Stimulated activated naive CD8-positive, alpha-beta T cell treated with anti-CD3 and anti-CD28 coated beads, Interleukin-15, amount 100 ng/mL, for 72 hours (primary cell): ENCODE measurements around the gene GARNL3.

Experiments used
- ATAC-seq: fragments of 150-1000 bp; cut with Tn5 transposase; 2 replicates; pipeline ENCODE4 v1.10.0; 2021; ENCODE audit warnings: mild to moderate bottlenecking, moderate library complexity
- DNase-seq, 2 donors: peaks; one replicate each; pipeline ENCODE4 v3.0.0; 2021 to 2022
- H3K27ac Mint-ChIP-seq, 2 donors: one replicate each; pipeline ENCODE4 v1.8.0; 2022; ENCODE audit warnings: mild to moderate bottlenecking in 2 of 2, mixed read lengths in 2 of 2, moderate library complexity in 2 of 2
- H3K27me3 Mint-ChIP-seq: one replicate; pipeline ENCODE4 v1.8.0; 2022; ENCODE audit warnings: mixed read lengths
- H3K4me1 Mint-ChIP-seq: one replicate; pipeline ENCODE4 v1.8.0; 2022; ENCODE audit warnings: mild to moderate bottlenecking, mixed read lengths
- H3K4me3 Mint-ChIP-seq, 2 donors: one replicate each; pipeline ENCODE4 v1.8.0; 2022; ENCODE audit warnings: mild to moderate bottlenecking in 2 of 2, mixed read lengths in 2 of 2, moderate library complexity in 1 of 2
- H3K9me3 Mint-ChIP-seq, 2 donors: one replicate each; pipeline ENCODE4 v1.8.0; 2022; ENCODE audit warnings: mixed read lengths in 2 of 2

The GARNL3 gene

GRCh38 chr9:127360829-127361228, 96.3 kb downstream of the GARNL3 start:
- peak overlapping the region; percentile 14 to 72 for H3K27ac Mint-ChIP-seq
- peaks cover 37% of the 10 kb centered on the region for H3K27me3 Mint-ChIP-seq
- DNase-seq (no peak), ATAC-seq (no peak)
- no peak overlapping the region for H3K4me3 Mint-ChIP-seq
- peaks cover 9% of the 10 kb centered on the region for H3K4me1 Mint-ChIP-seq
- H3K9me3 Mint-ChIP-seq = no peaks in the 10 kb centered on the region

GRCh38 chr9:127361561-127361960, 97.0 kb downstream of the GARNL3 start:
- H3K4me3 Mint-ChIP-seq = no peak overlapping the region
- H3K27me3 Mint-ChIP-seq = peaks cover 34% of the 10 kb centered on the region
- H3K9me3 Mint-ChIP-seq = no peaks in the 10 kb centered on the region
- peaks cover 9% of the 10 kb centered on the region for H3K4me1 Mint-ChIP-seq
- ATAC-seq (peak; percentile 54), DNase-seq (no peak)
- H3K27ac Mint-ChIP-seq = peak overlapping the region in 1 of 2 donors; percentile 8

- Mint-ChIP-seq H3K9me3 (no peaks in the 10 kb centered on the region), H3K4me1 (peaks cover 9% of the 10 kb centered on the region), H3K27ac (peak overlapping the region in 1 of 2 donors; percentile 7), H3K27me3 (peaks cover 40% of the 10 kb centered on the region), H3K4me3 (no peak overlapping the region)
- ATAC-seq (no peak), DNase-seq (no peak)
Observed at GRCh38 chr9:127362829-127363228, 98.3 kb downstream of the GARNL3 start.

- Mint-ChIP-seq H3K27ac (no peak overlapping the region), H3K9me3 (no peaks in the 10 kb centered on the region), H3K27me3 (peaks cover 62% of the 10 kb centered on the region), H3K4me3 (no peak overlapping the region), H3K4me1 (peaks cover 14% of the 10 kb centered on the region)
- DNase-seq (no peak), ATAC-seq (no peak)
Observed at GRCh38 chr9:127365461-127365860, 100.9 kb downstream of the GARNL3 start.

- Mint-ChIP-seq H3K27me3 (peaks cover 68% of the 10 kb centered on the region), H3K4me1 (peaks cover 8% of the 10 kb centered on the region)
Observed at GRCh38 chr9:127366594-127366993, 102.0 kb downstream of the GARNL3 start.

GRCh38 chr9:127368852-127369402, 104.4 kb downstream of the GARNL3 start:
- Mint-ChIP-seq H3K4me1 (peaks cover 5% of the 10 kb centered on the region), H3K27me3 (peaks cover 69% of the 10 kb centered on the region), H3K4me3 (no peak overlapping the region), H3K27ac (peak overlapping the region in 1 of 2 donors; percentile 11), H3K9me3 (no peaks in the 10 kb centered on the region)
- ATAC-seq = no peak
- DNase-seq = no peak

More at GRCh38 chr9:127366594-127366993, 102.0 kb downstream of the GARNL3 start:
- Mint-ChIP-seq H3K4me3 (no peak overlapping the region), H3K9me3 (no peaks in the 10 kb centered on the region), H3K27ac (no peak overlapping the region)
- DNase-seq = no peak
- no peak for ATAC-seq

- no peak overlapping the region for H3K4me3 Mint-ChIP-seq
- H3K27ac Mint-ChIP-seq = peak overlapping the region in 1 of 2 donors; percentile 11
- peaks cover 5% of the 10 kb centered on the region for H3K4me1 Mint-ChIP-seq
- H3K9me3 Mint-ChIP-seq = no peaks in the 10 kb centered on the region
- no peak for ATAC-seq
- no peak for DNase-seq
- peaks cover 69% of the 10 kb centered on the region for H3K27me3 Mint-ChIP-seq
Observed at GRCh38 chr9:127369428-127369827, 104.9 kb downstream of the GARNL3 start.

- Mint-ChIP-seq H3K4me3 (no peak overlapping the region), H3K27me3 (peaks cover 76% of the 10 kb centered on the region), H3K9me3 (no peaks in the 10 kb centered on the region), H3K27ac (no peak overlapping the region), H3K4me1 (peaks cover 5% of the 10 kb centered on the region)
- no peak for ATAC-seq
- DNase-seq = no peak
Observed at GRCh38 chr9:127370147-127370579, 105.6 kb downstream of the GARNL3 start.

GRCh38 chr9:127370672-127371648, 106.4 kb downstream of the GARNL3 start:
- peak overlapping the region in 1 of 2 donors; percentile 77 for H3K27ac Mint-ChIP-seq
- H3K9me3 Mint-ChIP-seq = no peaks in the 10 kb centered on the region
- no peak for DNase-seq
- H3K4me1 Mint-ChIP-seq = peaks cover 5% of the 10 kb centered on the region
- H3K27me3 Mint-ChIP-seq = peaks cover 84% of the 10 kb centered on the region
- no peak overlapping the region for H3K4me3 Mint-ChIP-seq
- ATAC-seq = no peak

GRCh38 chr9:127380479-127380878, 115.9 kb downstream of the GARNL3 start:
- peaks cover 78% of the 10 kb centered on the region for H3K27me3 Mint-ChIP-seq
- H3K4me1 Mint-ChIP-seq = peaks cover 9% of the 10 kb centered on the region
- no peaks in the 10 kb centered on the region for H3K9me3 Mint-ChIP-seq
- ATAC-seq = no peak
- H3K27ac Mint-ChIP-seq = no peak overlapping the region
- H3K4me3 Mint-ChIP-seq = no peak overlapping the region
- no peak for DNase-seq

GRCh38 chr9:127382541-127382940, 118.0 kb downstream of the GARNL3 start:
- Mint-ChIP-seq H3K27me3 (peaks cover 82% of the 10 kb centered on the region), H3K27ac (no peak overlapping the region), H3K4me1 (peaks cover 24% of the 10 kb centered on the region), H3K9me3 (no peaks in the 10 kb centered on the region), H3K4me3 (no peak overlapping the region)
- DNase-seq (no peak), ATAC-seq (no peak)

GRCh38 chr9:127384016-127384730, 119.6 kb downstream of the GARNL3 start:
- Mint-ChIP-seq H3K9me3 (no peaks in the 10 kb centered on the region), H3K4me3 (no peak overlapping the region), H3K4me1 (peaks cover 39% of the 10 kb centered on the region), H3K27me3 (peaks cover 80% of the 10 kb centered on the region), H3K27ac (peak overlapping the region; percentile 28 to 55)
- no peak for ATAC-seq
- no peak for DNase-seq

- Mint-ChIP-seq H3K27ac (no peak overlapping the region), H3K9me3 (no peaks in the 10 kb centered on the region), H3K4me3 (no peak overlapping the region), H3K27me3 (peaks cover 73% of the 10 kb centered on the region), H3K4me1 (peaks cover 45% of the 10 kb centered on the region)
- ATAC-seq (no peak), DNase-seq (no peak)
Observed at GRCh38 chr9:127384901-127385300, 120.3 kb downstream of the GARNL3 start.

GRCh38 chr9:127386249-127386648, 121.7 kb downstream of the GARNL3 start:
- Mint-ChIP-seq H3K27ac (no peak overlapping the region), H3K27me3 (peaks cover 69% of the 10 kb centered on the region), H3K4me1 (peaks cover 56% of the 10 kb centered on the region), H3K9me3 (no peaks in the 10 kb centered on the region), H3K4me3 (no peak overlapping the region)
- ATAC-seq (no peak), DNase-seq (no peak)

- H3K4me3 Mint-ChIP-seq = no peak overlapping the region
- H3K27ac Mint-ChIP-seq = peak overlapping the region in 1 of 2 donors; percentile 20
- no peak for ATAC-seq
- H3K27me3 Mint-ChIP-seq = peaks cover 69% of the 10 kb centered on the region
- DNase-seq = no peak
- H3K4me1 Mint-ChIP-seq = peaks cover 56% of the 10 kb centered on the region
- H3K9me3 Mint-ChIP-seq = no peaks in the 10 kb centered on the region
Observed at GRCh38 chr9:127386981-127387380, 122.4 kb downstream of the GARNL3 start.
